GM23338 (cell line): ENCODE measurements around the gene COPE. TPM values are rescaled to one million over a fixed set of nuclear protein-coding genes. Genes with fewer than 3 reads are reported as not detected.

Experiments
- ATAC-seq: fragments of 200-7000 bp; cut with Tn5 transposase; 3 replicates; pipeline ENCODE4 v1.9.1; 2020
- DNase-seq: peaks from one replicate; pipeline ENCODE4 v3.0.0-alpha.2; 2015; ENCODE audit warnings: low spot score
- H2AFZ ChIP-seq: fragments of 200-600 bp; sonication (generic); 2 replicates; pipeline ENCODE4 v1.8.0; 2016; ENCODE audit warnings: antibody characterized with exemption, mild to moderate bottlenecking, moderate library complexity
- H3F3A ChIP-seq: fragments of 200-600 bp; sonication (generic); replicated peaks from 2 replicates; pipeline ENCODE4 v1.8.0; 2017; ENCODE audit warnings: antibody characterized with exemption, mixed run types, low read depth
- H3K27ac ChIP-seq: fragments of 200-600 bp; sonication (generic); 2 replicates; pipeline ENCODE4 v1.6.1; 2016; ENCODE audit warnings: low read depth
- H3K27me3 ChIP-seq: fragments of 200-600 bp; sonication (generic); 2 replicates; pipeline ENCODE4 v1.8.0; 2016; ENCODE audit warnings: mild to moderate bottlenecking, mixed run types, moderate library complexity; ENCODE audit not compliant: insufficient read depth
- H3K36me3 ChIP-seq: fragments of 200-600 bp; sonication (generic); 2 replicates; pipeline ENCODE4 v1.8.0; 2016; ENCODE audit warnings: mild to moderate bottlenecking; ENCODE audit not compliant: insufficient read depth
- H3K4me1 ChIP-seq: fragments of 200-600 bp; sonication (generic); 2 replicates; pipeline ENCODE4 v1.8.0; 2016; ENCODE audit warnings: mild to moderate bottlenecking, moderate library complexity; ENCODE audit not compliant: insufficient read depth
- H3K4me2 ChIP-seq: fragments of 200-600 bp; sonication (generic); 2 replicates; pipeline ENCODE4 v1.7.1; 2017; ENCODE audit warnings: mixed run types
- H3K4me3 ChIP-seq: fragments of 200-600 bp; sonication (generic); 2 replicates; pipeline ENCODE4 v1.6.1; 2016; ENCODE audit warnings: mixed run types
- H3K79me2 ChIP-seq: fragments of 200-600 bp; sonication (generic); replicated peaks from 2 replicates; pipeline ENCODE4 v1.8.0; 2017; ENCODE audit warnings: mild to moderate bottlenecking; ENCODE audit not compliant: insufficient read depth
- H3K9me2 ChIP-seq: fragments of 200-600 bp; sonication (generic); 2 replicates; pipeline ENCODE4 v1.8.0; 2017; ENCODE audit not compliant: insufficient read depth
- H4K20me1 ChIP-seq: fragments of 200-600 bp; sonication (generic); replicated peaks from 2 replicates; pipeline ENCODE4 v1.8.0; 2017; ENCODE audit warnings: mild to moderate bottlenecking; ENCODE audit not compliant: insufficient read depth
- H3K27ac Mint-ChIP-seq: 2 replicates; pipeline ENCODE4 v1.8.0; 2020; ENCODE audit warnings: inconsistent platforms, mild to moderate bottlenecking, moderate library complexity, mixed read lengths
- H3K27me3 Mint-ChIP-seq: 3 replicates; pipeline ENCODE4 v1.8.0; 2022; ENCODE audit warnings: low read depth, mild to moderate bottlenecking, moderate library complexity, mixed read lengths, inconsistent platforms; ENCODE audit not compliant: insufficient read depth, poor library complexity
- H3K36me3 Mint-ChIP-seq: 3 replicates; pipeline ENCODE4 v1.8.0; 2021; ENCODE audit warnings: low read depth, mild to moderate bottlenecking, inconsistent platforms, moderate library complexity, mixed read lengths
- H3K4me1 Mint-ChIP-seq: 3 replicates; pipeline ENCODE4 v1.8.0; 2020; ENCODE audit warnings: mild to moderate bottlenecking, inconsistent platforms, mixed read lengths
- H3K4me3 Mint-ChIP-seq: 3 replicates; pipeline ENCODE4 v1.8.0; 2021; ENCODE audit warnings: moderate library complexity, mild to moderate bottlenecking, inconsistent platforms, mixed read lengths
- H3K9me3 Mint-ChIP-seq: 3 replicates; pipeline ENCODE4 v1.8.0; 2020; ENCODE audit warnings: moderate library complexity, mild to moderate bottlenecking, inconsistent platforms, mixed read lengths
- CREB1 ChIP-seq: fragments of 250-450 bp; sonication (Bioruptor Pico); IDR thresholded peaks from 2 replicates; pipeline ENCODE4 v1.5.0; 2020; ENCODE audit warnings: low read depth, mild to moderate bottlenecking, moderate library complexity
- EZH2 ChIP-seq: fragments of 200-600 bp; sonication (generic); IDR thresholded peaks from one replicate; pipeline ENCODE4 v1.8.0; 2017; ENCODE audit warnings: antibody characterized with exemption, mild to moderate bottlenecking, low read depth; ENCODE audit not compliant: unreplicated experiment
- EZH2phosphoT487 ChIP-seq: fragments of 200-600 bp; sonication (generic); IDR thresholded peaks from one replicate; pipeline ENCODE4 v1.8.1; 2018; ENCODE audit warnings: antibody characterized with exemption; ENCODE audit not compliant: unreplicated experiment
- JUNB ChIP-seq: IDR thresholded peaks from one replicate; pipeline ENCODE4 v1.6.1; 2016; ENCODE audit warnings: antibody characterized with exemption; ENCODE audit not compliant: unreplicated experiment
- NANOG ChIP-seq: IDR thresholded peaks from 2 replicates; pipeline ENCODE4 v1.6.1; 2016; ENCODE audit warnings: antibody characterized with exemption, borderline replicate concordance
- POLR2AphosphoS5 ChIP-seq: IDR thresholded peaks from 2 replicates; pipeline ENCODE4 v1.6.1; 2016; ENCODE audit warnings: antibody characterized with exemption, low read depth
- ZNF114 ChIP-seq: fragments of 250-450 bp; sonication (Bioruptor Pico); IDR thresholded peaks from 2 replicates; pipeline ENCODE4 v1.5.0; 2020; ENCODE audit warnings: mild to moderate bottlenecking, moderate library complexity
- ZNF331 ChIP-seq: fragments of 250-450 bp; sonication (Bioruptor Pico); IDR thresholded peaks from 2 replicates; pipeline ENCODE4 v1.5.0; 2020; ENCODE audit warnings: low read depth, mild to moderate bottlenecking, moderate library complexity
- polyA plus RNA-seq: library from polyadenylated mRNA; unstranded; fragments of >200 nt; fragmentation: Nextera tagmentation; extraction: Ambion mirVana; gene quantifications from 2 replicates; pipeline ENCODE4 v1.2.1, GENCODE V29; 2016
- total RNA-seq: library from RNA; depleted of rRNA; stranded (reverse); fragments of >200 nt; shearing (Covaris generic); gene quantifications from 2 replicates; pipeline ENCODE4 v1.2.3, GENCODE V29; 2014
- TF ChIP-seq, protein P1 (sequence below), 2 experiments: fragments of 200-600 bp in 1 of 2; sonication (generic) in 1 of 2; conservative IDR thresholded peaks; 2 replicates each; pipeline versions ENCODE4 v1.5.1 to v1.6.1; 2016 to 2017; ENCODE audit warnings: antibody characterized with exemption in 2 of 2, low read depth in 2 of 2, mild to moderate bottlenecking in 2 of 2, moderate library complexity in 1 of 2
- TF ChIP-seq, protein P2 (sequence below): IDR thresholded peaks from one replicate; pipeline ENCODE4 v1.6.1; 2018; ENCODE audit warnings: antibody characterized with exemption; ENCODE audit not compliant: unreplicated experiment
- TF ChIP-seq, protein P3 (sequence below): IDR thresholded peaks from 2 replicates; pipeline ENCODE4 v1.6.1; 2016; ENCODE audit warnings: antibody characterized with exemption

Gene COPE
- total and polyA plus RNA-seq, 2 experiments from 2014 or later, result 263 TPM

- TF ChIP-seq, protein P1, sequence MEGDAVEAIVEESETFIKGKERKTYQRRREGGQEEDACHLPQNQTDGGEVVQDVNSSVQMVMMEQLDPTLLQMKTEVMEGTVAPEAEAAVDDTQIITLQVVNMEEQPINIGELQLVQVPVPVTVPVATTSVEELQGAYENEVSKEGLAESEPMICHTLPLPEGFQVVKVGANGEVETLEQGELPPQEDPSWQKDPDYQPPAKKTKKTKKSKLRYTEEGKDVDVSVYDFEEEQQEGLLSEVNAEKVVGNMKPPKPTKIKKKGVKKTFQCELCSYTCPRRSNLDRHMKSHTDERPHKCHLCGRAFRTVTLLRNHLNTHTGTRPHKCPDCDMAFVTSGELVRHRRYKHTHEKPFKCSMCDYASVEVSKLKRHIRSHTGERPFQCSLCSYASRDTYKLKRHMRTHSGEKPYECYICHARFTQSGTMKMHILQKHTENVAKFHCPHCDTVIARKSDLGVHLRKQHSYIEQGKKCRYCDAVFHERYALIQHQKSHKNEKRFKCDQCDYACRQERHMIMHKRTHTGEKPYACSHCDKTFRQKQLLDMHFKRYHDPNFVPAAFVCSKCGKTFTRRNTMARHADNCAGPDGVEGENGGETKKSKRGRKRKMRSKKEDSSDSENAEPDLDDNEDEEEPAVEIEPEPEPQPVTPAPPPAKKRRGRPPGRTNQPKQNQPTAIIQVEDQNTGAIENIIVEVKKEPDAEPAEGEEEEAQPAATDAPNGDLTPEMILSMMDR (conservative IDR thresholded peaks at IDR 0.05; ENCODE audit: low read depth in 2 of 2), result no peak
- no peak for TF ChIP-seq CREB1
- TF ChIP-seq, protein P2, sequence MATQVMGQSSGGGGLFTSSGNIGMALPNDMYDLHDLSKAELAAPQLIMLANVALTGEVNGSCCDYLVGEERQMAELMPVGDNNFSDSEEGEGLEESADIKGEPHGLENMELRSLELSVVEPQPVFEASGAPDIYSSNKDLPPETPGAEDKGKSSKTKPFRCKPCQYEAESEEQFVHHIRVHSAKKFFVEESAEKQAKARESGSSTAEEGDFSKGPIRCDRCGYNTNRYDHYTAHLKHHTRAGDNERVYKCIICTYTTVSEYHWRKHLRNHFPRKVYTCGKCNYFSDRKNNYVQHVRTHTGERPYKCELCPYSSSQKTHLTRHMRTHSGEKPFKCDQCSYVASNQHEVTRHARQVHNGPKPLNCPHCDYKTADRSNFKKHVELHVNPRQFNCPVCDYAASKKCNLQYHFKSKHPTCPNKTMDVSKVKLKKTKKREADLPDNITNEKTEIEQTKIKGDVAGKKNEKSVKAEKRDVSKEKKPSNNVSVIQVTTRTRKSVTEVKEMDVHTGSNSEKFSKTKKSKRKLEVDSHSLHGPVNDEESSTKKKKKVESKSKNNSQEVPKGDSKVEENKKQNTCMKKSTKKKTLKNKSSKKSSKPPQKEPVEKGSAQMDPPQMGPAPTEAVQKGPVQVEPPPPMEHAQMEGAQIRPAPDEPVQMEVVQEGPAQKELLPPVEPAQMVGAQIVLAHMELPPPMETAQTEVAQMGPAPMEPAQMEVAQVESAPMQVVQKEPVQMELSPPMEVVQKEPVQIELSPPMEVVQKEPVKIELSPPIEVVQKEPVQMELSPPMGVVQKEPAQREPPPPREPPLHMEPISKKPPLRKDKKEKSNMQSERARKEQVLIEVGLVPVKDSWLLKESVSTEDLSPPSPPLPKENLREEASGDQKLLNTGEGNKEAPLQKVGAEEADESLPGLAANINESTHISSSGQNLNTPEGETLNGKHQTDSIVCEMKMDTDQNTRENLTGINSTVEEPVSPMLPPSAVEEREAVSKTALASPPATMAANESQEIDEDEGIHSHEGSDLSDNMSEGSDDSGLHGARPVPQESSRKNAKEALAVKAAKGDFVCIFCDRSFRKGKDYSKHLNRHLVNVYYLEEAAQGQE, result no peak
- TF ChIP-seq, protein P3, sequence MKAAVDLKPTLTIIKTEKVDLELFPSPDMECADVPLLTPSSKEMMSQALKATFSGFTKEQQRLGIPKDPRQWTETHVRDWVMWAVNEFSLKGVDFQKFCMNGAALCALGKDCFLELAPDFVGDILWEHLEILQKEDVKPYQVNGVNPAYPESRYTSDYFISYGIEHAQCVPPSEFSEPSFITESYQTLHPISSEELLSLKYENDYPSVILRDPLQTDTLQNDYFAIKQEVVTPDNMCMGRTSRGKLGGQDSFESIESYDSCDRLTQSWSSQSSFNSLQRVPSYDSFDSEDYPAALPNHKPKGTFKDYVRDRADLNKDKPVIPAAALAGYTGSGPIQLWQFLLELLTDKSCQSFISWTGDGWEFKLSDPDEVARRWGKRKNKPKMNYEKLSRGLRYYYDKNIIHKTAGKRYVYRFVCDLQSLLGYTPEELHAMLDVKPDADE, result no peak
- no peak for TF ChIP-seq POLR2AphosphoS5
- TF ChIP-seq ZNF114 (CRISPR knock-in tag), result no peak
Observed at GRCh38 chr19:18863843-18864362, 55.3 kb downstream of the COPE start (continued).

GRCh38 chr19:18862976-18863842 lies 56.0 kb downstream of the COPE start:
- no peak for ATAC-seq
- peaks cover 6% of the 10 kb centered on the region; the same call in 2 of the 3 replicates for H3K4me1 Mint-ChIP-seq
- TF ChIP-seq, protein P2, result no peak
- TF ChIP-seq, protein P3, result no peak
- no peak for TF ChIP-seq POLR2AphosphoS5
- TF ChIP-seq ZNF114 (CRISPR knock-in tag), result no peak
- TF ChIP-seq, protein P1 (conservative IDR thresholded peaks at IDR 0.05; ENCODE audit: low read depth in 2 of 2), result no peak
- no peak for TF ChIP-seq NANOG
- TF ChIP-seq JUNB, result no peak
- no peak for TF ChIP-seq EZH2
- no peak for TF ChIP-seq ZNF331
- TF ChIP-seq EZH2phosphoT487, result no peak

More at GRCh38 chr19:18862976-18863842, 56.0 kb downstream of the COPE start:
- Histone ChIP-seq H3K27ac (no peak overlapping the region), H4K20me1 (peaks cover 23% of the 10 kb centered on the region), H3K4me3 (no peak overlapping the region), H3K79me2 (no peaks in the 10 kb centered on the region), H3K4me2 (no peak overlapping the region), H3K36me3 (peaks cover 28% of the 10 kb centered on the region; the same call in 1 of the 2 replicates), H3K9me2 (no peaks in the 10 kb centered on the region), H3K27me3 (no peaks in the 10 kb centered on the region), H3F3A (peaks cover 31% of the 10 kb centered on the region), H2AFZ (no peak overlapping the region), H3K4me1 (peaks cover 5% of the 10 kb centered on the region; the same call in 1 of the 2 replicates)
- no peaks in the 10 kb centered on the region for H3K9me3 Mint-ChIP-seq
- peaks cover 2% of the 10 kb centered on the region for H3K27me3 Mint-ChIP-seq
- H3K4me3 Mint-ChIP-seq, result no peak overlapping the region
- H3K27ac Mint-ChIP-seq, result no peak overlapping the region
- peaks cover 70% of the 10 kb centered on the region for H3K36me3 Mint-ChIP-seq
- DNase-seq, result no peak
